LNCaP clone FGC (cell line): Measurements from ENCODE around the gene CASZ1.

Experiments used
- DNase-seq: peaks from one replicate; pipeline ENCODE4 v3.0.0-alpha.2; 2011; ENCODE audit warnings: low read depth
- H3K4me3 ChIP-seq: 2 replicates; pipeline ENCODE4 v1.5.1; 2011; ENCODE audit warnings: mild to moderate bottlenecking, low read depth, low read length, control low read depth
- TF ChIP-seq, protein P1 (sequence below): IDR thresholded peaks from 2 replicates; pipeline ENCODE4 v1.5.1; 2012; ENCODE audit warnings: mild to moderate bottlenecking; ENCODE audit not compliant: control insufficient read depth, insufficient read depth; ENCODE audit errors: extremely low read depth

Gene CASZ1

GRCh38 chr1:10672343-10673050, 123.9 kb downstream of the CASZ1 start:
- TF ChIP-seq, protein P1, sequence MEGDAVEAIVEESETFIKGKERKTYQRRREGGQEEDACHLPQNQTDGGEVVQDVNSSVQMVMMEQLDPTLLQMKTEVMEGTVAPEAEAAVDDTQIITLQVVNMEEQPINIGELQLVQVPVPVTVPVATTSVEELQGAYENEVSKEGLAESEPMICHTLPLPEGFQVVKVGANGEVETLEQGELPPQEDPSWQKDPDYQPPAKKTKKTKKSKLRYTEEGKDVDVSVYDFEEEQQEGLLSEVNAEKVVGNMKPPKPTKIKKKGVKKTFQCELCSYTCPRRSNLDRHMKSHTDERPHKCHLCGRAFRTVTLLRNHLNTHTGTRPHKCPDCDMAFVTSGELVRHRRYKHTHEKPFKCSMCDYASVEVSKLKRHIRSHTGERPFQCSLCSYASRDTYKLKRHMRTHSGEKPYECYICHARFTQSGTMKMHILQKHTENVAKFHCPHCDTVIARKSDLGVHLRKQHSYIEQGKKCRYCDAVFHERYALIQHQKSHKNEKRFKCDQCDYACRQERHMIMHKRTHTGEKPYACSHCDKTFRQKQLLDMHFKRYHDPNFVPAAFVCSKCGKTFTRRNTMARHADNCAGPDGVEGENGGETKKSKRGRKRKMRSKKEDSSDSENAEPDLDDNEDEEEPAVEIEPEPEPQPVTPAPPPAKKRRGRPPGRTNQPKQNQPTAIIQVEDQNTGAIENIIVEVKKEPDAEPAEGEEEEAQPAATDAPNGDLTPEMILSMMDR: no peak
- no peak for DNase-seq
- H3K4me3 ChIP-seq: no peak overlapping the region

DNA sequence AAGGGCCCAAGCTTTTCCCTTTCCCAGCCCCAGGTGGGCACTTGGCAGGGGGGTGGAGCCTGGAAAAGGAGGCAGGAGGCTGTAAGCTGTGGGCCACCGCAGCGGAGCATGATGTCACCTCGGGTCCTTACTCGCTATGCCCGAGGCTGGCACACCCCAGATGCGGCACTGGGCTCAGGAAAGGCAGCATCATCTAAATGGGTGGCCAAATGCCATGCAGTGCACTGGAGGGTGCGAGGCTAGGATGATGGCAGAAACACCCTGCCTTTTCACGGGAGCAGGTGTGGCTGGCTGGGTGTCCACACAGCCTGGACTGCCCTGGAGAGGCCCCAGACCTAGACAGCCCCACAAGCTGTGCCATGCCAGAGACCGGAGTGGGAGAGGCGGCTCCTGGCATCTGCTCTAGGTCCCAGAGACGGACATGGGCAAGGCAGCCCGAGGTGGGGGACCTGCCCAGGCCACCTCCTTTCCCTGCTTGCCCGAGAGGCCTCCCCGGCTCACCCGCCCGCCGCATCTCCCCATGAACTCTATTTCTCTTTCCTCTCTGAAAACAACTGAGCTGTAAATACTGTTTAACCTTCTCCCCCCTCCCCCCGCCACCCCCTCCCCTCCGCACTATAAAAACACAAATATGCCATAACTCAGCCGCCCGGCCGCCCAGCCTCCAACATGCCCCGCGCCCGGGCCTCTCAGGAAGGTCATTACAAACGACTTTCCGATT, 124.7 kb downstream of the CASZ1 start:
- DNase-seq: no peak
- TF ChIP-seq, protein P1: no peak
- H3K4me3 ChIP-seq: no peak overlapping the region

DNA sequence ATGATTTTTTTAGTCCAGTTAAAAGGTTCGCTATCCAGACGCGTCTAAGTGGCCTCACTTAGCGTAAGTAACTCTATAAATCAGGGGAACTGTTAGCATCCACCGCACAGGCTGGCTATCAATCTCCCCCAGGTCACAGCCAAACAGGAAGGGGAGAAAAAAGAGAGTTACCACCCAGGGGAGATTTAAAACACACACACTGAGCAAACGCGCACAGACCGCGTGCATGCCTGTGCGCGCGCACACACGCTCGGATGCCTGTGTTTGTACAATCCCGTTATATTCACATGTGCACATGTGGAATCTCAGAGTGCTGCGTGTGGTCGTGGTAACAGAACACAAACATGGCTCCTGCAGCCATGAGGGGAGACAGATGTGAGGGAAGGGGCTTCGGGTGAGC, 125.4 kb downstream of the CASZ1 start:
- H3K4me3 ChIP-seq: no peak overlapping the region
- TF ChIP-seq, protein P1: no peak
- DNase-seq: no peak

GRCh38 chr1:10670190-10670589, 126.3 kb downstream of the CASZ1 start:
- DNase-seq: no peak
- TF ChIP-seq, protein P1: no peak
- no peak overlapping the region for H3K4me3 ChIP-seq

DNA sequence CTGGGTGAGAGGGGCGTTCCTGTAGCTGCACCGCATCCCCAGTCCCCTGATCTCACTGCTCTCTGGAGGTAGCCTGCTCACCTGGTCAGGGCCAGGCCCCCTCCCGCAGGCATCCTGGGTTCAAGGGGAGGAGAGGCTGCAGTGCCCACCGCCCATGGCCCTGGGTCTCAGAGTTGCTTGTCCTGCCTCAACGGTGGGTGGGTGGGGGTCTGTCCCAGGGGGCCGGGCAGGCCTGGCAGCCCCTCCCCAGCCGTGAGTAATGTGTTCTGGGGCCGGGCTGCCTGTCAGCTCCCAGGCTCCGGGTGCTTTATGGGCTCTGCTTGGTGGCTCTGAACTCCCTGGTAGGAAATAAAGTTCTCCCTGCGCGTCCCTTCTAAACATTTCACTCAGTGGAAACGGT, 126.9 kb downstream of the CASZ1 start:
- no peak for DNase-seq
- TF ChIP-seq, protein P1: no peak
- H3K4me3 ChIP-seq: no peak overlapping the region

DNA sequence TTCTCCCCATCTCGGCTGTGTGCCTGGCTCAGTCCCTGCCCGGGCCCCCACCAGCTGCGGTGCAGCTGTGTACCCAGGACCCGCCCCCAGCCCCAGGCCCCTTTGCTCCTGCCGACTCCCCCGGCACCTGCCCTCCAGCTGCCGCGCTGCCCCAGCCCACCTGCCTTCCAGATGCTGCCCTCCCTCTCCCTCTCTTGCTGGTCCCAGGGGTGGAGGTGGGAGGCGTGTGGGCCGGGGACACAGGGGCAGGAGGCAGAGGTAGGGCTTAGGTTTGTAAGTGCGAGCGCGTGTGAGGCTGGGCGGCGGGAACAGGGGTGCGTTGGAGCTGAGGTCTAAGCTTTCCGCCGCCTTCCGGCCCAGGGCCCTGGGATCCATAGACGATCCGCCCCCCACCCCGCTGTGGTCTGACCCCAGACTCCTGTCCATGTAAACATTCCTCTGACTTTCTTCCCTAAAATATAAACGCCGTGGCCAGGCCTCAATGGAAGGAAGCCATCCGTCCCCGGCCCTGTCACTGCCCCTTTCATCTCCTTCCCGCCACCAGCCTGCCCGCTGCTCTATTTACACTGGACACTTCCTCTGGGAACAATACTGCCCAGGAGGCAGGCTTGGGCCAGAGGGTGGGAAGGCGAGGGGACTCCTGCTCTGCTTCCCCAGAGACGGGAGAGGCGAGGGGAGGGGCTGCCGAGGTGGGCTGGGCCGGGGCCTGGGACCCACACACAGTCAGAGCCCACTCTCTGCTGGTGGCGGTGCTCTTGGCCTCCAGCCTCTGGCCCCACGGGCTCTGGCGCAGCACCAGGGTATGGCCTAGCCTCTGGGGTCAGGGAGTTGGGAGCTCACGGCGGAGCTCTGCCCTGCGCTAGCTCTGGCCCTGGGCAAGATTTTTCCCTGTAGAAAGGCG, 128.3 kb downstream of the CASZ1 start:
- H3K4me3 ChIP-seq: no peak overlapping the region
- no peak for DNase-seq
- TF ChIP-seq, protein P1: no peak
